CD14-positive monocyte (primary cell): ENCODE measurements around the gene CDH4. TPM values are rescaled to one million over a fixed set of nuclear protein-coding genes. Genes with fewer than 3 reads are reported as not detected.

ENCODE experiments used
- DNase-seq, 3 donors: peaks; one replicate each; pipeline ENCODE4 v3.0.0-alpha.2; 2011 to 2022
- H2AFZ ChIP-seq: 2 replicates; pipeline ENCODE4 v1.6.0; 2012; ENCODE audit warnings: mild to moderate bottlenecking, low read depth, low read length, inconsistent platforms; ENCODE audit not compliant: insufficient read depth, poor library complexity, severe bottlenecking
- H3K27ac ChIP-seq, 2 donors: 1 replicate in 1 of 2; 2 replicates in 1 of 2; pipeline ENCODE4 v1.5.1; 2012 to 2013; ENCODE audit warnings: low read length in 2 of 2, control low read depth in 1 of 2, inconsistent platforms in 1 of 2, low read depth in 1 of 2, mild to moderate bottlenecking in 1 of 2
- H3K27me3 ChIP-seq, 2 donors: one replicate each; pipeline versions ENCODE4 v1.6.0 to v1.6.1; 2011 to 2013; ENCODE audit warnings: low read length in 2 of 2; ENCODE audit not compliant: control insufficient read depth in 2 of 2, insufficient read depth in 2 of 2
- H3K36me3 ChIP-seq, 2 donors: replicated peaks in 1 of 2; 1 replicate in 1 of 2; 2 replicates in 1 of 2; pipeline versions ENCODE4 v1.5.1 to v1.6.1; 2012 to 2013; ENCODE audit warnings: low read length in 2 of 2, control low read depth in 1 of 2, inconsistent platforms in 1 of 2, mild to moderate bottlenecking in 1 of 2; ENCODE audit not compliant: insufficient read depth in 2 of 2, control insufficient read depth in 1 of 2
- H3K4me1 ChIP-seq, 2 donors: 1 replicate in 1 of 2; 2 replicates in 1 of 2; pipeline versions ENCODE4 v1.5.1 to v1.6.1; 2012 to 2013; ENCODE audit warnings: low read length in 2 of 2, control low read depth in 1 of 2, inconsistent platforms in 1 of 2, mild to moderate bottlenecking in 1 of 2, moderate library complexity in 1 of 2; ENCODE audit not compliant: insufficient read depth in 2 of 2, control insufficient read depth in 1 of 2
- H3K4me2 ChIP-seq: replicated peaks from 2 replicates; pipeline ENCODE3; 2012; ENCODE audit warnings: low read length, moderate library complexity, mild to moderate bottlenecking; ENCODE audit not compliant: poor library complexity, severe bottlenecking; ENCODE audit errors: extremely low read depth
- H3K4me3 ChIP-seq, 3 experiments: fragments of 200-600 bp in 1 of 3; sonication (generic) in 1 of 3; replicated peaks in 1 of 3; 1 replicate in 2 of 3; 2 replicates in 1 of 3; pipeline ENCODE4 v1.5.1; 2011 to 2013; ENCODE audit warnings: low read length in 3 of 3, mild to moderate bottlenecking in 3 of 3, control low read depth in 2 of 3, low read depth in 2 of 3, inconsistent platforms in 1 of 3, moderate library complexity in 1 of 3
- H3K79me2 ChIP-seq: 2 replicates; pipeline ENCODE4 v1.6.0; 2012; ENCODE audit warnings: mild to moderate bottlenecking, control low read depth, inconsistent platforms, low read length, moderate library complexity; ENCODE audit not compliant: insufficient read depth
- H3K9ac ChIP-seq: 2 replicates; pipeline ENCODE4 v1.6.0; 2017; ENCODE audit warnings: low read length, mild to moderate bottlenecking; ENCODE audit not compliant: insufficient read depth, poor library complexity, severe bottlenecking
- H3K9me3 ChIP-seq, 2 donors: replicated peaks in 1 of 2; 1 replicate in 1 of 2; 2 replicates in 1 of 2; pipeline versions ENCODE4 v1.5.1 to v1.6.1; 2012 to 2013; ENCODE audit warnings: low read length in 2 of 2, control low read depth in 1 of 2; ENCODE audit not compliant: control insufficient read depth in 1 of 2, insufficient read depth in 1 of 2
- H4K20me1 ChIP-seq: 2 replicates; pipeline ENCODE4 v1.6.0; 2012; ENCODE audit warnings: mild to moderate bottlenecking, low read length, control low read depth, moderate library complexity; ENCODE audit not compliant: insufficient read depth
- H3K27ac Mint-ChIP-seq, 7 donors: one replicate each; pipeline ENCODE4 v1.8.0; 2020; ENCODE audit warnings: mild to moderate bottlenecking in 7 of 7, mixed read lengths in 7 of 7, moderate library complexity in 6 of 7, inconsistent platforms in 2 of 7
- H3K27me3 Mint-ChIP-seq, 3 donors: one replicate each; pipeline ENCODE4 v1.8.0; 2021 to 2022; ENCODE audit warnings: low read depth in 3 of 3, mild to moderate bottlenecking in 3 of 3, mixed read lengths in 3 of 3, moderate library complexity in 3 of 3, inconsistent platforms in 1 of 3
- H3K36me3 Mint-ChIP-seq, 2 donors: one replicate each; pipeline ENCODE4 v1.8.0; 2020; ENCODE audit warnings: mixed read lengths in 2 of 2, inconsistent platforms in 1 of 2, mild to moderate bottlenecking in 1 of 2
- H3K4me1 Mint-ChIP-seq: one replicate; pipeline ENCODE4 v1.8.0; 2020; ENCODE audit warnings: mild to moderate bottlenecking, mixed read lengths
- H3K4me3 Mint-ChIP-seq, 2 donors: one replicate each; pipeline ENCODE4 v1.8.0; 2020; ENCODE audit warnings: mild to moderate bottlenecking in 2 of 2, mixed read lengths in 2 of 2, moderate library complexity in 1 of 2
- H3K9me3 Mint-ChIP-seq, 7 donors: one replicate each; pipeline ENCODE4 v1.8.0; 2020 to 2022; ENCODE audit warnings: mixed read lengths in 7 of 7, mild to moderate bottlenecking in 6 of 7, moderate library complexity in 6 of 7, inconsistent platforms in 2 of 7
- WGBS: methylation state at CpG from one replicate; pipeline ENCODE4 v1.1.5; 2013; ENCODE audit warnings: missing lambda C conversion rate; ENCODE audit not compliant: insufficient coverage; 5-methylcytosine and 5-hydroxymethylcytosine counted together
- intact Hi-C, 2 donors: fragments of 100-400 bp; cut with micrococcal nuclease; formaldehyde crosslinking; loops; one replicate each; pipeline versions ENCODE4 v1.15.0 to v1.15.1; 2023
- polyA plus RNA-seq, 3 donors: library from polyadenylated mRNA; depleted of rRNA in 1 of 3; unstranded in 2 of 3; stranded (reverse) in 1 of 3; fragments of 300-500 nt in 2 of 3; fragments of >200 nt in 1 of 3; fragmentation: Illumina TruSeq in 2 of 3; gene quantifications; 1 replicate in 2 of 3; 2 replicates in 1 of 3; pipeline ENCODE4 v1.2.3, GENCODE V29; 2012 to 2021
- TF ChIP-seq, protein P1 (sequence below): fragments of 200-600 bp; IDR thresholded peaks from one replicate; pipeline ENCODE4 v1.8.0; 2022; ENCODE audit warnings: antibody characterized with exemption, mild to moderate bottlenecking

The CDH4 gene
- polyA plus RNA-seq, 3 donors = not detected

DNA sequence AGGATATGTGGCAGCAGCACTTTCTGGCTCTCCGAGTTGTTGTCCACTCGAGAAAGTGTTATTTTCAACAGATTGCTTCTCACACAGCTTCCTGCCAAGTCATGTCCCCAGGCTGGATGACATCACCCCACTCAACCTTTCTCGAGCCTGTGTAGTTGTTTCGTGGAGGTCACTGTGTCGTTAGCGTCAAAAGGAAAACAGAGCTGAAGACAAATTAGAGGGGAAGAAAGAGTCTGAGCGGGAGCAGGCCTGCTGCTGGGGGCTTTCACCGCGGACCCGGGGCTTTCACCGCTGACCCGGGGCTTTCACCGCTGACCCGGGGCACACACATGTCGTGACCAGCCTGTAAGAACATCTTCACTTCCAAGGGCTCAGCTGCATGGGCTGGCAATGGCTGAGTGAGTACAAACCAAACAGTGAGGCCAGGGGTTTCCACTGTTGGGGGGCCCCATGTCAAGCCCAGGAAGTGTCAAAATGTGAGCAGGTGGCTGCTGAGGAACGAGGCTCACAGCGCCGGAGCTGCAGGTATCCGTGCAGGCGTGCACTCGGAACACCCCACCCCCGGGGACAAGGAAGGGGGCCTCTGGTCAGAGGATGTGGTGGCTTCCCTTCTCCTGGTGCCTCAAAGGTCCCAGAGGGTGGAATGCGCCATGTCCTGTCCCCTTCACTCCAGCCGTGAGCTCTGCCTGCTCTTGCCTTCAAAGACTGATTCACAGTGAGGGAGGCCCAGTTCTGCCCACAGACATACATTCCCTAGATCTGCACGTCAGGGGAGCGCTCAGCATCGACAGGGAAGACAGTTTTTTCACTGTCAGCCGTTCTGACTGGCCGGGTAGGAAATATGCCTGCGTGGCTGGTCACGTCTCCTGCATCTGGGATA, 447.7 kb downstream of the CDH4 start:
- no peaks in the 10 kb centered on the region for H3K36me3 ChIP-seq
- intact Hi-C loops = no loop called here
- Mint-ChIP-seq H3K4me1 (no peaks in the 10 kb centered on the region), H3K36me3 (no peaks in the 10 kb centered on the region), H3K27me3 (peaks cover 1 to 2% (median 2%) of the 10 kb centered on the region in 3 donors), H3K27ac (no peak overlapping the region), H3K4me3 (no peak overlapping the region), H3K9me3 (peaks cover 0 to 74% (median 57%) of the 10 kb centered on the region in 7 donors)
- no peaks in the 10 kb centered on the region for H4K20me1 ChIP-seq
- H3K9ac ChIP-seq = no peak overlapping the region
- H3K27ac ChIP-seq = no peak overlapping the region
- no peaks in the 10 kb centered on the region for H3K27me3 ChIP-seq
- WGBS = 90% methylated on average over 24 of the region's 31 CpGs
- no peak overlapping the region for H3K4me3 ChIP-seq
- no peaks in the 10 kb centered on the region for H3K79me2 ChIP-seq
- no peak overlapping the region for H3K4me2 ChIP-seq
- H3K9me3 ChIP-seq = peaks cover 29 to 99% of the 10 kb centered on the region in 2 donors
- H2AFZ ChIP-seq = no peak overlapping the region
- no peak for DNase-seq
- TF ChIP-seq, protein P1, sequence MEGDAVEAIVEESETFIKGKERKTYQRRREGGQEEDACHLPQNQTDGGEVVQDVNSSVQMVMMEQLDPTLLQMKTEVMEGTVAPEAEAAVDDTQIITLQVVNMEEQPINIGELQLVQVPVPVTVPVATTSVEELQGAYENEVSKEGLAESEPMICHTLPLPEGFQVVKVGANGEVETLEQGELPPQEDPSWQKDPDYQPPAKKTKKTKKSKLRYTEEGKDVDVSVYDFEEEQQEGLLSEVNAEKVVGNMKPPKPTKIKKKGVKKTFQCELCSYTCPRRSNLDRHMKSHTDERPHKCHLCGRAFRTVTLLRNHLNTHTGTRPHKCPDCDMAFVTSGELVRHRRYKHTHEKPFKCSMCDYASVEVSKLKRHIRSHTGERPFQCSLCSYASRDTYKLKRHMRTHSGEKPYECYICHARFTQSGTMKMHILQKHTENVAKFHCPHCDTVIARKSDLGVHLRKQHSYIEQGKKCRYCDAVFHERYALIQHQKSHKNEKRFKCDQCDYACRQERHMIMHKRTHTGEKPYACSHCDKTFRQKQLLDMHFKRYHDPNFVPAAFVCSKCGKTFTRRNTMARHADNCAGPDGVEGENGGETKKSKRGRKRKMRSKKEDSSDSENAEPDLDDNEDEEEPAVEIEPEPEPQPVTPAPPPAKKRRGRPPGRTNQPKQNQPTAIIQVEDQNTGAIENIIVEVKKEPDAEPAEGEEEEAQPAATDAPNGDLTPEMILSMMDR = no peak
- no peaks in the 10 kb centered on the region for H3K4me1 ChIP-seq

DNA sequence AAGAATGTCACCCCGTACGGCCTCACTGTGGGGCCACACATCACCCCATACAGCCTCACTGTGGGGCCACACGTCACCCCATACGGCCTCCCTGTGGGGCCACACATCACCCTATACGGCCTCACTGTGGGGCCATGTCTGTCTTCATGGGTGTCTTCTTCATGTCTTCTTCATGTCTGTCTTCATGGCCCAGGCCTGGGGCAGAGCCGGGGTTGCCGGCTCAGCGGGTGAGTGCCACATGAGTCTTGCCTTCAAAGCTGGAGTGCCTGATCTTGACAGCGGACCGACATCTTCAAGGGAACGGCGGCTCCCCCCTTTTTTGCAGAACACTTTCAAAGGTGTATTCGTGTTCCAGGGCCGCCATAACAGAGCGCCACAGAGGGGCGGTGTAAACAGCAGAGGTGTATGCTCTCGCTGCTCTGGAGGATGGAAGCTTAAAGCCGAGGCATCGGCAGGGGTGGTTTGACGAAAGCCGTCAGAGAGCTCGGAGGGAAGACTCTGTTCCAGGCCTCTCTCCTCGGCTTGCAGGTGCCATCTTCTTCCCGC, 448.6 kb downstream of the CDH4 start:
- Mint-ChIP-seq H3K36me3 (no peaks in the 10 kb centered on the region), H3K4me3 (no peak overlapping the region), H3K27me3 (peaks cover 1 to 2% (median 2%) of the 10 kb centered on the region in 3 donors), H3K27ac (no peak overlapping the region), H3K4me1 (no peaks in the 10 kb centered on the region), H3K9me3 (peaks cover 0 to 77% (median 62%) of the 10 kb centered on the region in 7 donors)
- Histone ChIP-seq H3K4me2 (no peak overlapping the region), H4K20me1 (no peaks in the 10 kb centered on the region), H3K36me3 (no peaks in the 10 kb centered on the region), H3K9ac (no peak overlapping the region), H3K79me2 (no peaks in the 10 kb centered on the region), H3K9me3 (peaks cover 29 to 99% of the 10 kb centered on the region in 2 donors), H3K4me3 (no peak overlapping the region), H3K27ac (no peak overlapping the region), H3K4me1 (no peaks in the 10 kb centered on the region), H3K27me3 (no peaks in the 10 kb centered on the region), H2AFZ (no peak overlapping the region)
- TF ChIP-seq, protein P1 = no peak
- intact Hi-C loops = no loop called here
- WGBS = 94% methylated on average over 20 of the region's 24 CpGs
- DNase-seq = no peak
